ENCODE results near the gene STARD5.

STARD5 gene

GRCh38 chr15:81337241-81337640 is 13.3 kb upstream of the STARD5 start:
- H3K4me3 ChIP-seq (ENCODE audit: low read length, poor library complexity, severe bottlenecking) = no peak overlapping the region
- H3K9me2 ChIP-seq (replicated peaks; ENCODE audit: low read depth, low read length) = no peaks in the 10 kb centered on the region
- no peaks in the 10 kb centered on the region for H4K20me1 ChIP-seq (ENCODE audit: insufficient read depth, low read length, poor library complexity, severe bottlenecking)
- no peak overlapping the region for H2AFZ ChIP-seq (ENCODE audit: low read length)
- no peak overlapping the region for H3K9ac ChIP-seq (ENCODE audit: low read depth, low read length, poor library complexity, severe bottlenecking)
- no peak for TF ChIP-seq CTCF (conservative IDR thresholded peaks at IDR 0.05; ENCODE audit: low read length)
- TF ChIP-seq EZH2phosphoT487 (IDR thresholded peaks at IDR 0.05; ENCODE audit: borderline replicate concordance) = no peak
- H3F3A ChIP-seq (ENCODE audit: low read depth) = no peaks in the 10 kb centered on the region
- no peaks in the 10 kb centered on the region for H3K79me2 ChIP-seq (ENCODE audit: insufficient read depth, low read length)
- no peaks in the 10 kb centered on the region for H3K36me3 ChIP-seq (ENCODE audit: insufficient read depth, low read length)
- H3K4me2 ChIP-seq (ENCODE audit: low read depth, low read length, poor library complexity, severe bottlenecking) = no peak overlapping the region
- H3K27me3 ChIP-seq (ENCODE audit: insufficient read depth, low read length, poor library complexity, severe bottlenecking) = no peaks in the 10 kb centered on the region
- H3K4me1 ChIP-seq (ENCODE audit: insufficient read depth, low read length, poor library complexity, severe bottlenecking) = peaks cover 4% of the 10 kb centered on the region
- H3K9me3 ChIP-seq (ENCODE audit: insufficient read depth, low read depth, low read length) = no peaks in the 10 kb centered on the region

GRCh38 chr15:81336568-81336967 is 12.6 kb upstream of the STARD5 start:
- Histone ChIP-seq H3K4me2 (ENCODE audit: low read depth, low read length, poor library complexity, severe bottlenecking) (no peak overlapping the region), H3F3A (ENCODE audit: low read depth) (no peaks in the 10 kb centered on the region), H3K4me3 (ENCODE audit: low read length, poor library complexity, severe bottlenecking) (no peak overlapping the region), H3K79me2 (ENCODE audit: insufficient read depth, low read length) (no peaks in the 10 kb centered on the region), H2AFZ (ENCODE audit: low read length) (no peak overlapping the region), H3K36me3 (ENCODE audit: insufficient read depth, low read length) (no peaks in the 10 kb centered on the region), H3K9me3 (ENCODE audit: insufficient read depth, low read depth, low read length) (no peaks in the 10 kb centered on the region), H3K4me1 (ENCODE audit: insufficient read depth, low read length, poor library complexity, severe bottlenecking) (peaks cover 4% of the 10 kb centered on the region), H3K9ac (ENCODE audit: low read depth, low read length, poor library complexity, severe bottlenecking) (no peak overlapping the region), H3K9me2 (replicated peaks; ENCODE audit: low read depth, low read length) (no peaks in the 10 kb centered on the region), H4K20me1 (ENCODE audit: insufficient read depth, low read length, poor library complexity, severe bottlenecking) (no peaks in the 10 kb centered on the region), H3K27me3 (ENCODE audit: insufficient read depth, low read length, poor library complexity, severe bottlenecking) (no peaks in the 10 kb centered on the region)
- no peak for TF ChIP-seq EZH2phosphoT487 (IDR thresholded peaks at IDR 0.05; ENCODE audit: borderline replicate concordance)
- peak; percentile 69 for TF ChIP-seq CTCF (conservative IDR thresholded peaks at IDR 0.05; ENCODE audit: low read length)

- Histone ChIP-seq H3K9ac (ENCODE audit: low read depth, low read length, poor library complexity, severe bottlenecking) (no peak overlapping the region), H3K9me3 (ENCODE audit: insufficient read depth, low read depth, low read length) (no peaks in the 10 kb centered on the region), H3K4me3 (ENCODE audit: low read length, poor library complexity, severe bottlenecking) (no peak overlapping the region), H3K4me1 (ENCODE audit: insufficient read depth, low read length, poor library complexity, severe bottlenecking) (peaks cover 4% of the 10 kb centered on the region), H3K9me2 (replicated peaks; ENCODE audit: low read depth, low read length) (no peaks in the 10 kb centered on the region), H3K79me2 (ENCODE audit: insufficient read depth, low read length) (no peaks in the 10 kb centered on the region), H3K27me3 (ENCODE audit: insufficient read depth, low read length, poor library complexity, severe bottlenecking) (no peaks in the 10 kb centered on the region), H2AFZ (ENCODE audit: low read length) (no peak overlapping the region), H3K36me3 (ENCODE audit: insufficient read depth, low read length) (no peaks in the 10 kb centered on the region), H3K4me2 (ENCODE audit: low read depth, low read length, poor library complexity, severe bottlenecking) (no peak overlapping the region), H4K20me1 (ENCODE audit: insufficient read depth, low read length, poor library complexity, severe bottlenecking) (no peaks in the 10 kb centered on the region), H3F3A (ENCODE audit: low read depth) (no peaks in the 10 kb centered on the region)
- TF ChIP-seq CTCF (conservative IDR thresholded peaks at IDR 0.05; ENCODE audit: low read length) (no peak), EZH2phosphoT487 (IDR thresholded peaks at IDR 0.05; ENCODE audit: borderline replicate concordance) (no peak)
Measured at GRCh38 chr15:81335631-81336030, 11.7 kb upstream of the STARD5 start.
